CD4-positive, alpha-beta T cell treated with Interleukin-4 for 4 hours (primary cell): Measurements from ENCODE around the gene TP53I3.
"Not testable (repeated sequence)": the region's sequence is repeated elsewhere in the genome, so short reads cannot be mapped to it uniquely, and the experiment has no call there.

Experiments used
- DNase-seq: peaks from one replicate; pipeline ENCODE4 v3.0.0-alpha.2; 2020

The TP53I3 gene

DNA sequence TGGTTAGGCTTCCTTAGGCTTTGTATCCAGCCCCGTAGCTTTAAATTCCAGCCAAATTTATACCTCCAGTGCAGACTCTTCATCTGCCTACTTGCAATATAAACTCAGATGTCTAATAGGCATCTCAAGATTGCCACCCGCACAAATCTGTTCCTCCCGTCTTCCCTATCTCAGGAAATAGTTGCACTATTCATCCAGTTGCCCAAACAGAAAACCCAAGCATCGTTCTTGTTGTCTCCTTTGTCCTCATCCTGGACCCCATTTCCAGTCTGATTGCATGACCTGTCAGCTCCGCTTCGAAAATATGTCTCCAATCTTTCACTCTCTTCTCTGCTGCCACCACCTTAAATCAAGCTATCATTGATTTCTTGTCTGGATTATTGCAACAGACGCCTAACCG lies 32.8 kb downstream of the TP53I3 start:
- no peak for DNase-seq

DNA sequence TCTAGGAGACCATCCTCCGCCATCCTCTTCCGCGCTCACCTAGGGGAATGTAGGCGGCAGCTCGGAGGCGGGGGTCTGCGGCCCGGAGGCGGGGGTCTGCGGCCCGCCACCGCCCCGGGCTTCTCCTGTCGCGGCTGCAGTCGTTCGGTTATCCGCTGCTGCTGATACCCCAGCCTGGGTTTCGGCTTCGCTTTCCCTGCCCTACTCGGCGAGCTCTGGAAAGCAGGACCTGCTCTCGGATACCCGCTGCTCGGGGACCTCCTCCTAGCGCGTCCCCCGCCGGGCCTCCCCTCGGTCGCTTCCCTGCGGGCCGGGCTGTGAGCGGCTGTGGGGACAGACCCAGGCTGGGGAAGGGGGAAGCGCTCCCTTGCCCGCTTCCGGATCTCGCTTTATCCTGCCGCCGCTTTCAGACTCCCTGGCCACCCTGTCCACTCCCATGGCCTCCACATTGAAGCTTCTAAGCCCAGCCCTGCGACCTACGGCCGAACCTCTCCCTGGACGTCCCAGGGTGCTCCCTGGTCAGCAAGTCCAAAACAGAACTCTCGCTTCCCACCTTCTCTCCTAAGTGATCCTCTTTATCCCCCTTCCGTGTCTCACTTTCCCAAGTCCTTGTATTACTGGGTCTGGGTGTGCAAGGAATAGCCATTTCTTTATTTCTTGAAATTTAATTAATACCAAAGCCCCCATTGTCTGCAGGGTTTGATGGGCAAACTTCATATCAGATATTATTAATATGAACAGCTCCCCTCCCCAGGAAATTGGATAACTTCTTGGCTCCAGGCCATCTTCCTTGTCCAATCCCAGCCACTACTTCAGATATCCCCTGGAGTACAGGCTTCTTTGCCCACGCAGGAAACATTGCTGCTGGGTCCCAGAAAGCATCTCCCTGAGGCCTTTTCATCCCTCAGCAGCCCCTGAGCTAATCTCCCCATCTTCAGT lies 34.3 kb downstream of the TP53I3 start:
- DNase-seq = no peak

DNA sequence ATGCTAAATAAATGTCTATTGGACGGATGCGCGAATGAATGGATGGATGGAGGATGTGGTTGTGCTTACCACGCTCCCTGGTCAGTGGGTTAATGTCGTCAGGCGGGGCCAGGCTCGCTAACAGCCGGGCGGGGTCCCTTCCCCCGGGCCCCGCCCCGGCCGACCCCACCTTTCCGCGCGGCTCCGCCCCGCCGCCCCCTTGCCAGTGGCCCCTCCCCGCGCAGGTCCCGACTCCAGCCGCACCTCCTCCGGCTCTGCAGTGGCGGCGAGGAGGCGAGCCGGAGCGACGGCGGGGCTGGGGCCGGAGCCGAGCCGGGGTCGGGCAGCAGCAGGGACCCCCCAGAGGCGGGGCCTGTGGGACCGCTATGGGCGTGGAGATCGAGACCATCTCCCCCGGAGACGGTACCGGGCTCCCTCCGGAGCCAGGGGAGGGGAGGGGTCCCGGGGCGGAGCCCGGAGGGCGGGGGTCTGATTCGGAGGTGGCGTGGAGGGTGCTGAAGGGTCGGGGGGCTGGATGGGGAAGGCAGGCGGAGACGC lies 35.1 kb downstream of the TP53I3 start, which contains the start of gene FKBP1B:
TSS of gene FKBP1B (plus strand) at position 257 of the 537 bp plus-strand sequence. CDS start at position 366, 109 bp downstream.
- peak; percentile 34 for DNase-seq

DNA sequence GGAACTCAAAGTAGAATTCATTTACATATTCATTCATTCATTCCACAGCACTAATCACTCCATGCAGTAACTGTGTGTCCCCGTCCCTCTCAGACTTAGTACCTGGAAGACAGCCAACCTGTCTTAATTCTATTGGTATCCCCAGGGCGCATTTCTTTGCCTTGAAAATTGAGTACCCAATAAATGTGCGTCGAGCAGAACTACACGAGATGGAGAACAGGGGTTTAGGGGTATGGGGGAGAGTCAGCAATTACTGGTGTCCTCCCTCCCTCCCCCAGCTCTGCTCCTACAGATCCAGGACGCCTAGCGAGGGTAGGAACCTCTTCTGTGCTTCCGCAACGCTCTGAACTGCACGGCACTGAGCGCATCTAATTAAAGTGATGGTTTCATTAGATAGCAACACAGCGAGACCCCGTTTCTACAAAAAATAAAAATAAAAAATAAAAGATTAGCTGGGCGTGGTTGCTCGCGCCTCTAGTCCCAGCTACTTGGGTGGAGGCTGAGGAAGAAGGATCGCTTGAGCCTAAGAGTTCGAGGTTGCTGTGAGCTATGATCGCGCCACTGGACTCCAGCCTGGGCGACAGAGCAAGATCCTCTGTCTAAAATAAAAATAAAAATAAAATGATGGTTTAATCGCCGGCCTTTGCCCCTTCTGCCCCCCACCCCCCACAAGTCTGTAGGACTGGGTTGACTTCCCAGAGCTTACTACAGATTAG lies 35.7 kb downstream of the TP53I3 start:
- DNase-seq = no peak

DNA sequence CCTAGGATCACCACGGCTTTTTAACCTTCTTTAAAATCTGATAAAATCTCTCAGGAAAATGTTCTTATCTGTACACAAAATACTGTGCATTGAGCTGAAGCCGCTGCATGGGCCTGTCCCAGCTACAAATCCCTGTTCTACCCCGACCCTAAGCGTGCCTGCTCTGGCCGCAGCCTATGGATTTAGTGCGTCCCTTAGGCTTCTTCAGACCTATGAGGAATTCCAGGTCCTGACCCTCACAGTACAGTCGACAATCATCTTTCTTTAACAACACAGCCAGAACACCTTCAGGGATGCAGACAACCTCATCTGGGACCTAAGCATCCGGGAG lies 37.0 kb downstream of the TP53I3 start:
- DNase-seq = no peak

DNA sequence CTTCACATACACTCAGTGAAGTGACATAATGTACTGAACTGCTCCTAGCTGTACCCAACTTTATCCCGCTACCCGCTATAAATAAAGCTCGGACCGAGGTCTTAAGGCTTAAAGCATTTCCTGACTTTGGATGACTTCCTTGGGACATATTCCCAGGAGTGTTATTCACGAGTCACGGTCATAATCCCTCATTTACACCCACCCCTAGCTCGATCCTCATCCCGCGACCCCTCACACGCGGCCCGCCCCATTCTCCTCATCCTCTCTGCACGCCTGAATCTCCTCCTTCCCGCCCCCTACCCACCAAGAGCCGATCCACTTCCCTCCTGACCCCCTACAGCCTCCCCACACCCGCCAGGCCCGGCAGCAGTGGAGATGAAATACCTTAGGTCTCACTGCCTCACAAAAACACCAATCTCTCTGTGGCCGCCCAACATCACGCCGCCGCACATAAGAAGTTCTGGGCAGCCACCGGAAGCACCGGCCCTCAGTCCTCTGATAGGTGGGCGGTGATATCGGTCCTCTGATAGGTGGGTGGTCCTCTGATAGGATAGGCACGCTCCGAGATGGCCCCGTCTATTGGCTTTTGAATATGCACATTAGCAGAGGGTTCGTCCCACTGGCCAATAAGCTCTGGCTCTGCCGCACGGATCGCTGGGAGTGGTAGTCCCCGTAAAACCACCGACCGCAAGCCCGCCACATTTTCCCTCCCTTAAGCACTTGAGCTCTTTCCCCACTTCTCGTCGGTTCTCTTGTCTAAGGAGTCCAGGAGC lies 37.5 kb downstream of the TP53I3 start, which contains the start of gene WDCP:
TSS of gene WDCP (minus strand) at position 462 of the 773 bp plus-strand sequence. CDS start 7,897 bp downstream, outside the sequence.
- DNase-seq = peak; percentile 96

DNA sequence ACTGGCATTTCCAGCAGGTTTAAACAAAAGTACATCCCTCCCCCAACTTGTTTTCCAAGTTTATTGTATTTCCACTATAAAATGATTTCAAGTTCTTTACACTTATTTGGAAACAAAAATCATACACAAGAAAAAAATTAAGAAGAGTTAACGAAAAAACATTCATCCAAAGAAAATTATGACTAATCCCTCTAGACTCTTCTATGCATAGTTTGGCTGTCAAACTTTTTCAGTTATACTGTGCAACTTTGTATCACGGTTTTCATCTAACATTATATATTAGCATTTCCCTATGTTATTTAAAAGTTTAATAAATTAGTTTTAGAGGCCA lies 38.1 kb downstream of the TP53I3 start:
- no peak for DNase-seq

DNA sequence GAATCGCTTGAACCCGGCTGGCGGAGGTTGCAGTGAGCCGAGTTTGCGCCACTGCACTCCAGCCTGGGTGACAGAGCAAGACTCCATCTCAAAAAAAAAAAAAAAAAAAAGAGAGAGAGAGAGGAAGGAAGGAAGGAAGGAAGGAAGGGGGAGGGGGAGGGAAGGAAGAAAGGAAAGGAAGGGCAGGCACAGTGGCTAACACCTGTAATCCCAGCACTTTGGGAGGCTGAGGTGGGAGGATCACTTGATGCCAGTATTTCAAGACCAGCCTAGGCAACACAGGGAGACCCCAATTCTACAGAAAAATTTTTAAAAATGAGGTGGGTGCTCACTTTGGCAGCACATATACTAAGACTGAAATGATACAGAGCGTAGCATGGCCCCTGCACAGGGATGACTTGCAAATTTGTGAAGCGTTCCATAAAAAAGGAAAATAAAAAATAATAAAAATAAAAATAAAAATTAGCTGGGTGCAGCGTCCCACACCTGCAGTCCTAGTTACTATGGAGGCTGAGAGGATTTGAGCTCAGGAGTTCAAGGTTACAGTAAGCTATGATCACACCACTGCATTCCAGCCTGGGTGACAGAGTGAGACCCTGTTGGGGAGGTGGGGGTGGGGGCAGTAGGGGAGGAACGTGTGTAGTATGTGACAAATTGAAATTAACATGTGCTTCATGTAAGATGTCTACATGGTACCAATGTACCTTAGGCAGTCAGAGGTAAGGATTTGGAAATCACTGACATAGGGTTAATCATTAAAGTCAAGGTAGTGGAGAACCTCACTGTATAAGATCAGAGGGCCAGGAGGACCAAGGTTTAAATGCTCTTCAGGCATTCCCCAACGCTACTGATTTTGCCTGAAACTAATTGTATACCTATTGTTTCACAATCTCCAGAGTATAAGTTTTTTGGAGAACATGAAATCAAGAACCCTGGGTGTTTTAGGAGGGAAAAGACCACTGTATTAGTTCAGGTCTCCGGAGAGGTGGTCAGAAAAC lies 38.8 kb downstream of the TP53I3 start:
- no peak for DNase-seq

DNA sequence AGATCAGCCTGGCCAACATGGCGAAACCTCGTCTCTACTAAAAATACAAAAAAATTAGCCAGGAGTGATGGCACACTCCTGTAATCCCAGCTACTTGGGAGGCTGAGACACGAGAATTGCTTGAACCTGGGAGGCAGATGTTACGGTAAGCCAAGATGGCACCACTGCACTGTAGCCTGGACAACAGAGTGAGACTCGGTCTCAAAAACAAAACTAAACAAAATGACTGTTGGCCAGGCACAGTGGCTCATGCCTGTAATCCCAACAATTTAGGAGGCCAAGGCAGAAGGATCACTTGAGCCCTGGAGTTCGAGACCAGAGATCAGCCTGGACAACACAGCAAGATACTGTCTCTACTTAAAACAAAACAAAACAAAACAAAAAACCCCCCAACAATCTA lies 41.5 kb downstream of the TP53I3 start:
- not testable (repeated sequence) for DNase-seq

DNA sequence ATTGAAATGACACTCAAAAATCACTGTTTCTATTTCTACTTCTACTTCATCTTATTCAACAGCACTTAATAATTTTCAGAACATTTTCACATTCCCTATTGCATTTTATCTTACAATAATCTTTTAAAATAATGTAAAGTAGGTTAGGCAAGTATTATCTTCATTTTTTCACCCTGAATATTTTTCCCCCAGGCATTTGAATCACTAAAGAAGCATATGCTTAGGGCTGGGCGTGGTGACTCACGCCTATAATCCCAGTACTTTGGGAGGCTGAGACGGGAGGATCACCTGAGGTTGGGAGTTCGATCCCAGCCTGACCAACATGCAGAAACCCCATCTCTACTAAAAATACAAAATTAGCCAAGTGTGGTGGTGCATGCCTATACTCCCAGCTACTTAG lies 44.1 kb downstream of the TP53I3 start:
- DNase-seq = no peak

DNA sequence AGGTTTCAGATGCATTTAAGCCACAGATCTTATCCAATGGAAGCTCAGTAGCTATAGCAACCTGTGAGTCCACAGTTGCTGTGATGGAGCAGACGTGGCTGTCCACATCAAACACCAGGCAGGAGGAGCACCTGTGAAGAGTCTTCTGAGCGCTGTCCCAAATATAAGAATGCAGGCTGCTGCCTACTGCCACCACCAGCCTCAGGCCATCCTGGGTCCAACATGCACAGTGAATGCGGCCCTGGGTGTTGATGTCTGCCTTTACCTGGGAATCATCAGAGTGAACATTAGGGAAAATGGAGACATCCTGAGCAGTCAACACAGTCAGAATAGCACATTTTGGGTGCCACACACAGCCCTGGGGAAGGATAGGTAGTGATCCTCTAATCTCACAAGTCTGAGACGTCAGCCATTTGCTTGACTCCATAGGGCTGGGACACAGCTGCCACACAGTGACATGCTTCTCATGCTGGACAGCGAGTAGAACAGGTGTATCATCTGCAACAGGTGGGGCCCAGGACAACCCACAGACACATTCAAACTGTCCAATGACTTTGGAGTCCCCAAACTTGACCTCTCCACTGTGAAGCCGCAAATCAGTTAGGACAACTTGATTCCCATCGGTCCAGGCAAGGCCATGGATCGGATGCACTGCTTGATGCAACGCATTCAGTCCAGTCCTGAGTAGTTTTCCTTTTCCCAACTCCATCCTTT lies 45.7 kb downstream of the TP53I3 start:
- no peak for DNase-seq
